NCI-H524 (cell line): Measurements from ENCODE around the gene C1orf174.

Experiments used
- DNase-seq, 2 experiments: peaks; one replicate each; lab custom pipeline; 2025; lab: John Stamatoyannopoulos, UW

The C1orf174 gene

GRCh38 chr1:3900150-3900968 is at the start of gene C1orf174:
TSS of gene C1orf174 (minus strand) at chr1:3900272. CDS start at chr1:3900186, 86 bp downstream.
- DNase-seq, result peak; percentile 98 to 99

- peak in 1 of 2 experiments; percentile 25 for DNase-seq
These were observed 48.3 kb upstream of the C1orf174 start for GRCh38 chr1:3948344-3948743.

- no peak for DNase-seq
These were observed 46.1 kb upstream of the C1orf174 start for GRCh38 chr1:3945916-3946840.

- peak in 1 of 2 experiments; percentile 30 for DNase-seq
These were observed 45.1 kb upstream of the C1orf174 start for GRCh38 chr1:3945222-3945621.

GRCh38 chr1:3944578-3945125 is 44.6 kb upstream of the C1orf174 start:
- peak; percentile 17 to 50 for DNase-seq

GRCh38 chr1:3943806-3944577 is 43.9 kb upstream of the C1orf174 start:
- peak in 1 of 2 experiments; percentile 28 for DNase-seq

GRCh38 chr1:3943123-3943431 is 43.0 kb upstream of the C1orf174 start:
- no peak for DNase-seq

GRCh38 chr1:3942416-3943122 is 42.5 kb upstream of the C1orf174 start:
- DNase-seq, result no peak

GRCh38 chr1:3940754-3941345 is 40.8 kb upstream of the C1orf174 start:
- no peak for DNase-seq

- no peak for DNase-seq
These were observed 40.1 kb upstream of the C1orf174 start for GRCh38 chr1:3940081-3940753.

- no peak for DNase-seq
These were observed 39.4 kb upstream of the C1orf174 start for GRCh38 chr1:3939242-3940080.

GRCh38 chr1:3932156-3932919 is 32.3 kb upstream of the C1orf174 start:
- DNase-seq, result no peak

- DNase-seq, result no peak
These were observed 31.2 kb upstream of the C1orf174 start for GRCh38 chr1:3931007-3931912.

GRCh38 chr1:3930301-3931006 is 30.4 kb upstream of the C1orf174 start:
- DNase-seq, result no peak

- DNase-seq, result no peak
These were observed 29.1 kb upstream of the C1orf174 start for GRCh38 chr1:3929126-3929525.

- DNase-seq, result peak; percentile 52 to 68
These were observed 28.5 kb upstream of the C1orf174 start for GRCh38 chr1:3928586-3928985.

GRCh38 chr1:3926956-3927355 is 26.9 kb upstream of the C1orf174 start:
- no peak for DNase-seq
